Mesendoderm (in vitro differentiated cells): ENCODE results near the gene INPP5F.

Experiments used
- DNase-seq: peaks from one replicate; pipeline ENCODE4 v3.0.0; 2013
- H2AK5ac ChIP-seq: 2 replicates; pipeline ENCODE4 v1.6.1; 2013; ENCODE audit warnings: low read length, inconsistent platforms
- H2BK120ac ChIP-seq: 2 replicates; pipeline ENCODE4 v1.6.1; 2013; ENCODE audit warnings: low read depth, mild to moderate bottlenecking, low read length, moderate library complexity, mixed read lengths
- H2BK15ac ChIP-seq: replicated peaks from 2 replicates; pipeline ENCODE4 v1.6.1; 2013; ENCODE audit warnings: low read depth, mild to moderate bottlenecking, moderate library complexity
- H2BK5ac ChIP-seq: 2 replicates; pipeline ENCODE4 v1.6.1; 2013; ENCODE audit warnings: low read length, inconsistent platforms
- H3K18ac ChIP-seq: 2 replicates; pipeline ENCODE4 v1.6.1; 2013; ENCODE audit warnings: mild to moderate bottlenecking, low read length, mixed read lengths
- H3K23ac ChIP-seq: one replicate; pipeline ENCODE4 v1.6.1; 2013; ENCODE audit warnings: low read length
- H3K27ac ChIP-seq: 2 replicates; pipeline ENCODE4 v1.5.1; 2013; ENCODE audit warnings: low read depth, mild to moderate bottlenecking, inconsistent platforms, low read length, moderate library complexity
- H3K27me3 ChIP-seq: 2 replicates; pipeline ENCODE4 v1.6.1; 2013; ENCODE audit warnings: low read length, control low read depth, mild to moderate bottlenecking, inconsistent platforms; ENCODE audit not compliant: insufficient read depth, poor library complexity
- H3K36me3 ChIP-seq: 2 replicates; pipeline ENCODE4 v1.6.1; 2013; ENCODE audit warnings: low read length, inconsistent platforms; ENCODE audit not compliant: control insufficient read depth, insufficient read depth
- H3K4ac ChIP-seq: one replicate; pipeline ENCODE4 v1.6.1; 2013; ENCODE audit warnings: low read depth, mild to moderate bottlenecking, low read length, moderate library complexity
- H3K4me1 ChIP-seq: 2 replicates; pipeline ENCODE4 v1.6.1; 2013; ENCODE audit warnings: low read depth, low read length, inconsistent platforms; ENCODE audit not compliant: control insufficient read depth
- H3K4me2 ChIP-seq: 2 replicates; pipeline ENCODE4 v1.6.1; 2013; ENCODE audit warnings: low read length
- H3K4me3 ChIP-seq: 2 replicates; pipeline ENCODE4 v1.5.1; 2013; ENCODE audit warnings: mild to moderate bottlenecking, low read length
- H3K56ac ChIP-seq: one replicate; pipeline ENCODE4 v1.6.1; 2013; ENCODE audit warnings: low read length
- H3K79me1 ChIP-seq: 2 replicates; pipeline ENCODE4 v1.6.1; 2013; ENCODE audit warnings: low read length, inconsistent platforms
- H3K79me2 ChIP-seq: 2 replicates; pipeline ENCODE4 v1.6.1; 2013; ENCODE audit warnings: mild to moderate bottlenecking, low read length; ENCODE audit not compliant: control insufficient read depth, insufficient read depth
- H3K9ac ChIP-seq: 2 replicates; pipeline ENCODE4 v1.6.1; 2013; ENCODE audit warnings: low read length, inconsistent platforms
- H4K5ac ChIP-seq: one replicate; pipeline ENCODE4 v1.6.1; 2013; ENCODE audit warnings: low read length
- H4K8ac ChIP-seq: one replicate; pipeline ENCODE4 v1.6.1; 2013; ENCODE audit warnings: low read depth, mild to moderate bottlenecking, control low read depth, low read length, moderate library complexity
- WGBS: extraction: QIAGEN DNeasy Blood & Tissue Kit; methylation state at CpG from one replicate; pipeline ENCODE4 v1.1.7; 2013; ENCODE audit warnings: low lambda C conversion rate, missing lambda C conversion rate; ENCODE audit not compliant: insufficient coverage; ENCODE audit errors: extremely low coverage; 5-methylcytosine and 5-hydroxymethylcytosine counted together

Gene INPP5F

GRCh38 chr10:119735451-119735850, 9.6 kb downstream of the INPP5F start:
- Histone ChIP-seq H3K4me3 (no peak overlapping the region), H3K56ac (no peak overlapping the region), H2BK5ac (no peak overlapping the region), H2BK15ac (no peak overlapping the region), H3K18ac (no peak overlapping the region), H2AK5ac (no peak overlapping the region), H3K4me1 (no peaks in the 10 kb centered on the region), H3K4me2 (no peak overlapping the region), H4K5ac (no peak overlapping the region), H3K79me1 (no peaks in the 10 kb centered on the region), H3K23ac (no peak overlapping the region), H3K36me3 (no peaks in the 10 kb centered on the region), H3K9ac (no peak overlapping the region), H2BK120ac (no peak overlapping the region), H3K4ac (no peak overlapping the region), H3K27ac (no peak overlapping the region), H3K27me3 (no peaks in the 10 kb centered on the region), H3K79me2 (no peaks in the 10 kb centered on the region), H4K8ac (no peak overlapping the region)
- WGBS: no CpG with 5 or more reads among the region's 3 CpGs
- DNase-seq: peak; percentile 35

GRCh38 chr10:119736220-119736619, 10.4 kb downstream of the INPP5F start:
- Histone ChIP-seq H4K5ac (no peak overlapping the region), H2BK120ac (no peak overlapping the region), H3K9ac (no peak overlapping the region), H4K8ac (no peak overlapping the region), H3K4me2 (no peak overlapping the region), H3K56ac (no peak overlapping the region), H3K4ac (no peak overlapping the region), H2BK5ac (no peak overlapping the region), H2AK5ac (no peak overlapping the region), H3K18ac (no peak overlapping the region), H3K27ac (no peak overlapping the region), H3K27me3 (no peaks in the 10 kb centered on the region), H3K79me1 (no peaks in the 10 kb centered on the region), H3K4me3 (no peak overlapping the region), H3K79me2 (no peaks in the 10 kb centered on the region), H3K23ac (no peak overlapping the region), H3K36me3 (no peaks in the 10 kb centered on the region), H2BK15ac (no peak overlapping the region), H3K4me1 (no peaks in the 10 kb centered on the region)
- DNase-seq: no peak
- no CpG with 5 or more reads among the region's 1 CpG for WGBS

- peak; percentile 40 for DNase-seq
- Histone ChIP-seq H3K4me2 (no peak overlapping the region), H3K4me3 (no peak overlapping the region), H4K5ac (no peak overlapping the region), H3K18ac (peak overlapping the region; percentile 40), H3K23ac (no peak overlapping the region), H3K9ac (no peak overlapping the region), H3K56ac (no peak overlapping the region), H3K79me2 (no peaks in the 10 kb centered on the region), H3K4ac (no peak overlapping the region), H2BK15ac (no peak overlapping the region), H3K4me1 (no peaks in the 10 kb centered on the region), H2BK120ac (peak overlapping the region; percentile 28), H3K27me3 (no peaks in the 10 kb centered on the region), H3K36me3 (no peaks in the 10 kb centered on the region), H2BK5ac (no peak overlapping the region), H3K27ac (no peak overlapping the region), H3K79me1 (no peaks in the 10 kb centered on the region), H2AK5ac (no peak overlapping the region), H4K8ac (no peak overlapping the region)
- no CpG with 5 or more reads among the region's 2 CpGs for WGBS
These were observed 11.3 kb downstream of the INPP5F start for GRCh38 chr10:119737039-119737663.

GRCh38 chr10:119737823-119738222, 12.0 kb downstream of the INPP5F start:
- Histone ChIP-seq H3K4me2 (no peak overlapping the region), H3K27ac (no peak overlapping the region), H3K4me3 (no peak overlapping the region), H3K4ac (no peak overlapping the region), H2BK5ac (no peak overlapping the region), H3K79me1 (peaks cover 1% of the 10 kb centered on the region), H3K18ac (no peak overlapping the region), H2BK120ac (no peak overlapping the region), H2AK5ac (no peak overlapping the region), H3K23ac (no peak overlapping the region), H3K4me1 (no peaks in the 10 kb centered on the region), H3K79me2 (no peaks in the 10 kb centered on the region), H4K5ac (no peak overlapping the region), H3K27me3 (no peaks in the 10 kb centered on the region), H3K36me3 (no peaks in the 10 kb centered on the region), H4K8ac (no peak overlapping the region), H3K56ac (no peak overlapping the region), H2BK15ac (no peak overlapping the region), H3K9ac (no peak overlapping the region)
- peak; percentile 87 for DNase-seq
- no CpG with 5 or more reads among the region's 1 CpG for WGBS

GRCh38 chr10:119738962-119739361, 13.1 kb downstream of the INPP5F start:
- Histone ChIP-seq H3K36me3 (no peaks in the 10 kb centered on the region), H3K27ac (no peak overlapping the region), H3K9ac (no peak overlapping the region), H2BK15ac (no peak overlapping the region), H3K4me1 (peaks cover 2% of the 10 kb centered on the region), H3K4me2 (no peak overlapping the region), H3K23ac (no peak overlapping the region), H3K79me1 (peaks cover 3% of the 10 kb centered on the region), H2AK5ac (no peak overlapping the region), H4K5ac (no peak overlapping the region), H4K8ac (no peak overlapping the region), H2BK5ac (no peak overlapping the region), H3K56ac (no peak overlapping the region), H2BK120ac (no peak overlapping the region), H3K79me2 (no peaks in the 10 kb centered on the region), H3K4ac (no peak overlapping the region), H3K18ac (no peak overlapping the region), H3K4me3 (no peak overlapping the region), H3K27me3 (no peaks in the 10 kb centered on the region)
- no peak for DNase-seq
- WGBS: no CpG with 5 or more reads among the region's 1 CpG

- no CpG with 5 or more reads among the region's 3 CpGs for WGBS
These were observed 14.2 kb downstream of the INPP5F start for GRCh38 chr10:119740096-119740495.

More at GRCh38 chr10:119740096-119740495, 14.2 kb downstream of the INPP5F start:
- H3K27me3 ChIP-seq: no peaks in the 10 kb centered on the region
- H2BK5ac ChIP-seq: no peak overlapping the region
- H4K8ac ChIP-seq: no peak overlapping the region
- no peak overlapping the region for H2BK120ac ChIP-seq
- H3K4ac ChIP-seq: no peak overlapping the region
- no peak overlapping the region for H3K23ac ChIP-seq
- H3K9ac ChIP-seq: no peak overlapping the region
- H3K79me2 ChIP-seq: no peaks in the 10 kb centered on the region
- H4K5ac ChIP-seq: no peak overlapping the region
- DNase-seq: no peak
- H3K56ac ChIP-seq: no peak overlapping the region
- H3K36me3 ChIP-seq: no peaks in the 10 kb centered on the region
- peaks cover 2% of the 10 kb centered on the region for H3K4me1 ChIP-seq
- H3K79me1 ChIP-seq: peaks cover 3% of the 10 kb centered on the region
- no peak overlapping the region for H3K18ac ChIP-seq
- H3K27ac ChIP-seq: no peak overlapping the region
- no peak overlapping the region for H2BK15ac ChIP-seq
- H3K4me2 ChIP-seq: no peak overlapping the region
- H3K4me3 ChIP-seq: no peak overlapping the region
- H2AK5ac ChIP-seq: no peak overlapping the region
